Adipocyte (in vitro differentiated cells): ENCODE measurements around the gene NRG2.

Experiments used
- DNase-seq: peaks from one replicate; pipeline ENCODE4 v3.0.0-alpha.2; 2015; ENCODE audit warnings: low read depth
- H3K27me3 ChIP-seq: replicated peaks from 2 replicates; pipeline ENCODE4 v1.7.0; 2013; ENCODE audit warnings: mild to moderate bottlenecking, low read length, moderate library complexity; ENCODE audit not compliant: control insufficient read depth, insufficient read depth
- H3K36me3 ChIP-seq: 2 replicates; pipeline ENCODE4 v1.7.0; 2013; ENCODE audit warnings: low read length, mild to moderate bottlenecking, moderate library complexity; ENCODE audit not compliant: control insufficient read depth, insufficient read depth, severe bottlenecking
- H3K4me1 ChIP-seq: 2 replicates; pipeline ENCODE4 v1.7.0; 2013; ENCODE audit warnings: mild to moderate bottlenecking, low read length, moderate library complexity; ENCODE audit not compliant: control insufficient read depth, insufficient read depth
- H3K4me3 ChIP-seq: 2 replicates; pipeline ENCODE4 v1.7.0; 2013; ENCODE audit warnings: mild to moderate bottlenecking, low read length, moderate library complexity
- H3K9ac ChIP-seq: 2 replicates; pipeline ENCODE4 v1.7.0; 2013; ENCODE audit warnings: mild to moderate bottlenecking, low read length, moderate library complexity
- H3K9me3 ChIP-seq: 2 replicates; pipeline ENCODE4 v1.7.0; 2013; ENCODE audit warnings: mild to moderate bottlenecking, low read length, moderate library complexity; ENCODE audit not compliant: control insufficient read depth

NRG2 gene

DNA sequence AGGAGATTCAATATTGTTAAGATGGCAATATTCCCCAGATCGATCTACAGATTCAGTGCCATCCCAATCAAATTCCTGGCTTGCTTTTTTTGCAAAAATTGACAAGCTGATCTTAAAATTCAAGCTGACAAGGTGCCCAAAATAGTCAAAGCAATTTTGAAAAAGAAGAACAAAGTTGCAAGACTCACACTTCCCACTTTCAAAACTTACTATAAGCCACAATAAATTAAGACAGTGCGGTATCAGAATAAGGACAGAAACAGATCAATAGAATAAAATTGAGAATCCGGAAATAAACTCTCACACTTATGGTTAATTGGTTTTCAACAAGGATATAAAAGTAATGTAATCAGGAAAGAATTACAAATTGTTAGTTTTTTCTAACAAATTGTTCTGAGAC is 97.1 kb downstream of the NRG2 start:
- Histone ChIP-seq H3K4me3 (no peak overlapping the region), H3K27me3 (no peaks in the 10 kb centered on the region)
- no peak for DNase-seq

DNA sequence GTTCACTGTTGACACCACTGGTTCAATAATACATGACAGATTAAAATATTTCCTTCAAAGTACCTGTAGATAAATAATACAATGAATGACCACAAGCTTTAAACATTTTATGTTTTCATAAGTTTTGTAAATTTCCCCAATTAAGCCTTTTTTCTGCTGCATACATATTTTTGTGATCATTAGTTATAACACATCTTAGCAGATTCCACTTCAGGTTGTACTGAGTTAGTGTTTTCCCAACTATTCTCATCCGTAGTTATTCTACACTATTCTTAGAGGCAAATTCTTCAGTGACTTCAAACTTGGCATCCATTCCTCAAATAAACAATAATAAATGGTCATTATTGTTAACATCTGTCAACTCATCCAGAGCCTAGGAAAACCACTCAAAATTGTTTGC is 100.9 kb downstream of the NRG2 start:
- Histone ChIP-seq H3K9ac (no peak overlapping the region), H3K27me3 (no peaks in the 10 kb centered on the region), H3K36me3 (no peaks in the 10 kb centered on the region), H3K9me3 (peaks cover 31% of the 10 kb centered on the region), H3K4me1 (no peaks in the 10 kb centered on the region), H3K4me3 (no peak overlapping the region)
- no peak for DNase-seq

More for the DNA sequence above, 97.1 kb downstream of the NRG2 start:
- Histone ChIP-seq H3K36me3 (no peaks in the 10 kb centered on the region), H3K9ac (no peak overlapping the region), H3K4me1 (peaks cover 6% of the 10 kb centered on the region), H3K9me3 (peaks cover 22% of the 10 kb centered on the region)

DNA sequence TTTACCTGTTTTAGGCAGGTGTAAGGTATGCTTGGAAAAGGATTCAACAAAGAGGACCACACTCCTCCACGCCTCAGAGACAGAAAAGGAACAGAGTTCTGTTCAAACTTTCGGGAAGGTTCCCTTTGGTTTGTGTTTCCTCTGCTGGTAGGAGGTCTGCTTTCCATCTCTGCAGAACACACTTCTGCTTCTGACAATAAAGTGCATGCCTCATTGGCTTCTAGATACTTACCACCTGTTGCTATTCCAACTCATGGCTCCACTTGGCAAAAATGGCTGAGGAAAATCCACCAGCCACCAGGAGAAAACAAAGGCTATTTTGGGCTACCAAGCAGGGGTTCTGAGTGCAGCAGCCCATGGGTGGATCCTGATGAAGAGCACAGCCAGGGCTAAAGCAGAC is 112.7 kb downstream of the NRG2 start:
- Histone ChIP-seq H3K27me3 (peaks cover 14% of the 10 kb centered on the region), H3K9me3 (no peaks in the 10 kb centered on the region)

DNA sequence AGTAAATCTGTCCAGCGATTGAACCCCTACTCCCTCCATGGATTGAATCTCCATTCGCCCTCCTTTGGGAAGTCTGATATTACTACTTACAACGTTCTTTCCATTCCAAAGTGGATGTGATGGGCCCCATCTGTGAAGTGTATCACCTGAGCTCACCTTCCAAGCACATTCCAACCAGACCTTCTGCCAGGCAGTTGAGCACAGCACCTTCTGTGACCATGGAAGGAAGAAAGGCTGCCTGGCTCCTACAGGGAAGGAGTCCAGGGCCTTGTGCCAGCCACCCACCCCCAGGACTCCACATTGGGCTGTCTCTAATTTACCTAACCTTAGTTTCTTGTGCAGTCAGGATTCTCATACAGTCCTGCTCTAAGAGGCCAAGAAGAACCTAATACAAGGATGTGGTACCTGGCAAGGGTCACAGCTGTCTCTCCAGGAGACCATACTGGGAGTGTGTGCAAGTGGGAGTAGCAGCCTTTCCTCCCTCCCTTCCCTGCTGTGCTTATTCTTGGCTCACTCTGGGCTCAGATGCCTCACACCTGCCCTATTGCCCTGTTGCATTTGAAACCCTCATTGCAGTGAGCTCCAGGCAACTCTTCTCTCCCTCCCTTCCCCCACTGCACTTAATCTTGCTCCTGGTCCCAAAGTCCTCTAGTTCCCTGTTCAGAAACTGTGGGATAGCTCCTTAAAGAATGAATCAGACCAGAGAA is 116.1 kb downstream of the NRG2 start:
- Histone ChIP-seq H3K4me1 (no peaks in the 10 kb centered on the region), H3K9ac (no peak overlapping the region), H3K4me3 (no peak overlapping the region), H3K9me3 (no peaks in the 10 kb centered on the region), H3K27me3 (peaks cover 14% of the 10 kb centered on the region), H3K36me3 (no peaks in the 10 kb centered on the region)
- DNase-seq: no peak

More for the DNA sequence above, 112.7 kb downstream of the NRG2 start:
- no peak for DNase-seq
- Histone ChIP-seq H3K9ac (no peak overlapping the region), H3K4me3 (no peak overlapping the region), H3K36me3 (no peaks in the 10 kb centered on the region), H3K4me1 (no peaks in the 10 kb centered on the region)

DNA sequence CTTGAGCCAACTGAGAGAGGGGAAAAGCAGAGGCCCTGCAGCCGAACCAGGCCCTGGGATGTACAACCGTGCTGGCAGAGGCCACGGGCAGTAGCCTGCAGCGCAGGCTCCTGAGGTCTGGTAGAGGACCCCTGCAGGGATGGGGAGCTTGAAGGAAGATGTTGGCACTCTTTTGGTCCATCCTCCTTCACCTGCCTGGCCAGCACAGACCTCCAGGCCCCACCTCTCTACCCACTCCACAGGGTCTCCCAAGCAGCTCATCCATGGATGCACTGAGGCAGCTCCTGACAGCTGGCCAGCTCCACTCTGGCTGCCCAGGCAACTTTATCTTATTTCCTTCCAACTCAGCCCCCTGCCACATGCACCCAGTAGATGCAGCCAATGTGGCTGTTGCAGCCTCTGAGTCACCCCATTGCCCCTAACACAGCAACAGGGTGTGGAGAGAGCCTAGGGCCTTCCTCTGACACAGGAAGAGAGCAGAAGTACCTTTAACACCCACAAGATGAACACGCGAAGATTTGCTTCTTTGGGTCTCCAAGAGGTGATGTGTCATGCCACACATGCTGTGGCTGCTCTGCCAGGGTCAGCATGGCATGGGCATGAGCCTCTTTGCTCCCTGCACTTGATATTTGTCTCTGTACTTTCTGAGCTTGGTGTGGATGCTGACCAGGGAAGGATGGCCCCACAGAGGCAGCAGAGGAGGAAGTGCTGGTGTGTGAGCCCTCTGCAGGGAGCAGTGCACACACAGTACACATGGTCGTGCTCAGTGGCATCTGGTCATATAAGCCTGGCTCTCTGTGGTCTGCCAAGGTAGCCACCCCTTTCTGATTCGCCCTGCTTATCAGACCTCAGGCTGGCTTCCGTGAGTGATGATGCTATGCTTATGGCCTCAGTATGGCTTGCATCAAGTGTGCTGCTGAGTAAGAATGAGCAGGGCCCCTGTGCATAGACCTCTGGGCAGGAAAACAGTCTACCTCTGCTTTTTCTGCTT is 117.2 kb downstream of the NRG2 start:
- H3K4me1 ChIP-seq: no peaks in the 10 kb centered on the region
- peaks cover 14% of the 10 kb centered on the region for H3K27me3 ChIP-seq
- no peak overlapping the region for H3K9ac ChIP-seq
- no peak for DNase-seq
- no peaks in the 10 kb centered on the region for H3K9me3 ChIP-seq
- no peaks in the 10 kb centered on the region for H3K36me3 ChIP-seq
- H3K4me3 ChIP-seq: no peak overlapping the region

DNA sequence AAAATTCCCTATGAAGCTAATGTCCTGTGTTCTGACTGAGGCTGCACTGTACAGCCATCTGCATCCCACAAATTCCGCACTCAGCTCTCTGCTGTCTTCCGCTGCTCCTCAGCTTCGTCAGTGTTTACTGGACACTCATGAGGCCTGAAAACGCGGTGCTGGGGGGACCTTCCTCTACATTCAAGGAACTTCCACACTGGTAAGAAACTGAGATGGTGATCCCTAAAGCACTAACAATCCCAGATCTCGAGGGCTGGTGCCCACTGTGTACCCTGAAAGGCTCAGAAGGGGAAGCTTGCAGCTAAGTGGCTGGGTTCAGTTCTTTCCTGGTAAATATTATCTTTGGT is 117.9 kb downstream of the NRG2 start:
- H3K4me1 ChIP-seq: no peaks in the 10 kb centered on the region
- no peak overlapping the region for H3K9ac ChIP-seq
- H3K27me3 ChIP-seq: peaks cover 10% of the 10 kb centered on the region
- H3K4me3 ChIP-seq: no peak overlapping the region
- no peaks in the 10 kb centered on the region for H3K9me3 ChIP-seq
- H3K36me3 ChIP-seq: no peaks in the 10 kb centered on the region
- no peak for DNase-seq

DNA sequence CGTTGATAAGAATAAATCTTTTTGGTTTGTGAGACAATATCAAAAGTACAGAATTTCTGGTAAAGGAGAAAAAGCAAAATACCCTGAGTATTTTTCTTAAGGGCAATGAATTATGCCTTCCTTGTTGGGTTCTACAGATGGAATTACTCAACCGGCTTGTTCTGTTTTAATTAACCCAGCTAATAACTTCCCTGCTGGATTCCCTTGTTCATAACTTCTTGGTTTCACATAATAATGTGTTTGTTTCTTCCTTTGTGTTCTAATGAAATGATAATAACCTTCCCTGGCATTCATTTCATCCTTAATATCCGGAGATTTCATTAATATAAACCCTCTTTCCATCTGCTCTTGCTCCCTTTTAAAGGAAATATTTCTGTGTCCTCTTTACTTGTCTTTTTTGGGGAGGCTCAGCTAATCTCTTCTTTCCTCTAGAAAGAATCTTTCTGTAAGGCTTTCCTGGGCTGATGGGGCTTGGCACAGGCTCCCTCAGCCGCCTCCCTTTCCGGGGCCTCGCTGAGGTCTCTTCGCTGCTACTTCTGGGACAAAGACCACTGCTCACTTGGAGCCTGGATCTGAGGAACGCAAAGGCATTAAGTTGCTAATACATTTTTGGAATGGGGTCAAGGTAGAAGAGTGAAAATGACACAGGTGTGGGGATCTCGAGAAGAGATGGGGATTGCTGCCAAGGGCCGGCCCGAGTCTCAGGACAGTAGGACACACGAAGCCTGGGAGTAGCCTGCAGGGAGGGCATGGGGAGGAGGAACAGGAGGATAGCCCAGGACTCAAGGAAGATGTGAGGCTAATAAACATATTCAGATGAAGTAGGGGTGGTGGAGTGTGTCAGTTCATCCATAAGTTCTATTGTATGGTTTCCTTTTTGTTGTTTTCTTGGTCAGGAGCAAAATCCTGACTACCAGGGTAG is 118.5 kb downstream of the NRG2 start:
- H3K4me1 ChIP-seq: peaks cover 4% of the 10 kb centered on the region
- H3K9me3 ChIP-seq: no peaks in the 10 kb centered on the region
- H3K9ac ChIP-seq: no peak overlapping the region
- DNase-seq: no peak
- no peak overlapping the region for H3K4me3 ChIP-seq
- peaks cover 4% of the 10 kb centered on the region for H3K27me3 ChIP-seq
- no peaks in the 10 kb centered on the region for H3K36me3 ChIP-seq

DNA sequence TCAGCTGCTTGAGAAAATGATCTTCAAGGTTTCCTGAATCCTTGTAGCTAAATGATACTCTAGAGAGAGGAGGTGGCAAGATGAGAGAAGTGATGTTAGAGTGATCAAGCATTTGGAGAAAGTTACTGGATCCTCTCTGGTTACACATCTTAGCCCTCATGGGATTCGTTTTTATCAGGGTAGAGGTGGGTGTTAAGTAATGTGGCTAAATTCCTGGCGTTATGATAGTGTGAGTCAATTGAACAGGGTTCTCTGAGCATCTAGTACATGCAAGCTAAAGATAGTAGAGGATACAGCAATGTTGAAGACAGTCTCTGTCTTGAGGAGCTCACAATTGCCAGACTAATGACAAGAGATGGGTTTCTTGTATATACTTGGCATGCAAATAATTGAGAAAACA is 123.8 kb downstream of the NRG2 start:
- Histone ChIP-seq H3K4me3 (no peak overlapping the region), H3K36me3 (no peaks in the 10 kb centered on the region), H3K9ac (no peak overlapping the region), H3K4me1 (peaks cover 14% of the 10 kb centered on the region), H3K27me3 (peaks cover 3% of the 10 kb centered on the region), H3K9me3 (no peaks in the 10 kb centered on the region)
- DNase-seq: no peak

DNA sequence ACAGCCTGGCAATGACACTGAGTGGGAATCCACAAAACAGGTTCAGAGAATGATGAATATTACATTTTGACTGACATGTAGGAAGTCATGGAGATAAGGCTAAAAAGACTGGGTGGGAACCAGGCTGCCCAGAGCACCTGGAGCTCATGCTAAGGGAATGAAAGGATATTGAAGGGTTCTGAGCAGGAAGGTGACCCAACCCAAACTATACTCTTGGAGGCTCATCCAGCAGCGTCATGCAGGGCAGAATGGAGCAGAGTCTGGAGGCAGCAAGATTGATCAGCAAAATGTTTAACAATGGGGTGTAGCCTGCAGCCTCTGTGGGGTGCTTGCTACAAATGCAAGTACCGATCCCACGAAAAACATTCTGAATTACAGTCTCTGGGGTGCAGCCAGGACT is 127.3 kb downstream of the NRG2 start:
- no peak overlapping the region for H3K9ac ChIP-seq
- peaks cover 3% of the 10 kb centered on the region for H3K27me3 ChIP-seq
- no peak for DNase-seq
- no peaks in the 10 kb centered on the region for H3K36me3 ChIP-seq
- no peaks in the 10 kb centered on the region for H3K9me3 ChIP-seq
- H3K4me1 ChIP-seq: peaks cover 14% of the 10 kb centered on the region
- H3K4me3 ChIP-seq: no peak overlapping the region

DNA sequence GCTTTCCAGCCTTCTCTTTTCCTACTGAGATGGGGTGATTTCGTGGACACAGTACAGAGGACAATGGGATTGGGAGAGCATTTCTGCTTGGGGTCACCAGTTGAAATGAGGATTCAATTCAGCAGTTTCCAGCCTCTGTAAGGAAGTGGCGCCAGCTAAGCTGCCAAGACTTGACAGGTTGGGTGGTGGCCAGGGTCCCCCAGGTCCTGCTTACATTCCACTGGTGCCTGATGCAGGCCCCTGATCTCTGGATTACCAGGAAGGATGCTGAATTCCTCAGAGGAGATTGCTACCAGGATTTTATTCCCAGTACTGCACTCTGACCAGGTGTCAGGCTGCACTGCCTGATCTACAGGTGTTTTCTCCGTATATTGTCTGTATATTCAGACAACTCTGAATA is 127.8 kb downstream of the NRG2 start:
- no peaks in the 10 kb centered on the region for H3K36me3 ChIP-seq
- H3K4me1 ChIP-seq: peaks cover 14% of the 10 kb centered on the region
- no peaks in the 10 kb centered on the region for H3K9me3 ChIP-seq
- no peak overlapping the region for H3K4me3 ChIP-seq
- DNase-seq: no peak
- peaks cover 3% of the 10 kb centered on the region for H3K27me3 ChIP-seq
- H3K9ac ChIP-seq: no peak overlapping the region
